A549 (cell line): ENCODE measurements around the gene PRAMEF18.
"Not testable (repeated sequence)": the region's sequence is repeated elsewhere in the genome, so short reads cannot be mapped to it uniquely, and the experiment has no call there.

ENCODE experiments used
- CEBPB ChIP-seq, 2 experiments: fragments of >200 bp in 1 of 2; sonication (Bioruptor Twin) in 1 of 2; formaldehyde crosslinking in 1 of 2; IDR thresholded peaks; 2 replicates each; pipeline ENCODE4 v1.6.1; 2012 to 2016
- POLR2A ChIP-seq: IDR thresholded peaks from 2 replicates; pipeline ENCODE4 v1.6.1; 2012; ENCODE audit warnings: mild to moderate bottlenecking, low read length
- RCOR1 ChIP-seq: fragments of 150-350 bp; IDR thresholded peaks from 2 replicates; pipeline ENCODE4 v1.6.1; 2014; ENCODE audit warnings: antibody characterized with exemption, low read length, low read depth
- TF ChIP-seq, protein P1 (sequence below): fragments of 450-650 bp; IDR thresholded peaks from 2 replicates; pipeline ENCODE4 v1.6.1; 2014; ENCODE audit warnings: antibody characterized with exemption
- TF ChIP-seq, protein P2 (sequence below): fragments of >200 bp; sonication (Bioruptor Twin); formaldehyde crosslinking; IDR thresholded peaks from 3 replicates; pipeline ENCODE4 v1.5.1; 2016

DNA sequence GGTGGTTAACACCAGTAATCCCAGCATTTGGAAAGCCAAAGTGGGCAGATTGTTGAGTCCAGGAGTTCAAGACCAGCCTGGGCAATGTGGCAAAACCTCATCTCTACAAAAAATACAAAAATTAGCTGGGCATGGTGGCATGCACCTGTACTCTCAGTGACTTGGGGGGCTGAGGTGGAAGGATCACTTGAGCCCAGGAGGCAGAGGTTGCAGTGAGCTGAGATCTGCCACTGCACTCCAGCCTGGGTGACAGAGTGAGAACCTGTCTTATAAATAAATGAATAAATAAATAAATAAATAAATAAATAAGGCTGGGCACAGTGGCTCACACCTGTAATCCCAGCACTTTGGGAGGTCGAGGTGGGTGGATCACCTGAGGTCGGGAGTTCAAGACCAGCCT, 6.1 kb upstream of the PRAMEF18 start:
- TF ChIP-seq POLR2A; CEBPB (IDR thresholded peaks at IDR 0.05); RCOR1: not testable (repeated sequence)
- TF ChIP-seq, protein P1, sequence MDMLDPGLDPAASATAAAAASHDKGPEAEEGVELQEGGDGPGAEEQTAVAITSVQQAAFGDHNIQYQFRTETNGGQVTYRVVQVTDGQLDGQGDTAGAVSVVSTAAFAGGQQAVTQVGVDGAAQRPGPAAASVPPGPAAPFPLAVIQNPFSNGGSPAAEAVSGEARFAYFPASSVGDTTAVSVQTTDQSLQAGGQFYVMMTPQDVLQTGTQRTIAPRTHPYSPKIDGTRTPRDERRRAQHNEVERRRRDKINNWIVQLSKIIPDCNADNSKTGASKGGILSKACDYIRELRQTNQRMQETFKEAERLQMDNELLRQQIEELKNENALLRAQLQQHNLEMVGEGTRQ: not testable (repeated sequence)
- TF ChIP-seq, protein P2, sequence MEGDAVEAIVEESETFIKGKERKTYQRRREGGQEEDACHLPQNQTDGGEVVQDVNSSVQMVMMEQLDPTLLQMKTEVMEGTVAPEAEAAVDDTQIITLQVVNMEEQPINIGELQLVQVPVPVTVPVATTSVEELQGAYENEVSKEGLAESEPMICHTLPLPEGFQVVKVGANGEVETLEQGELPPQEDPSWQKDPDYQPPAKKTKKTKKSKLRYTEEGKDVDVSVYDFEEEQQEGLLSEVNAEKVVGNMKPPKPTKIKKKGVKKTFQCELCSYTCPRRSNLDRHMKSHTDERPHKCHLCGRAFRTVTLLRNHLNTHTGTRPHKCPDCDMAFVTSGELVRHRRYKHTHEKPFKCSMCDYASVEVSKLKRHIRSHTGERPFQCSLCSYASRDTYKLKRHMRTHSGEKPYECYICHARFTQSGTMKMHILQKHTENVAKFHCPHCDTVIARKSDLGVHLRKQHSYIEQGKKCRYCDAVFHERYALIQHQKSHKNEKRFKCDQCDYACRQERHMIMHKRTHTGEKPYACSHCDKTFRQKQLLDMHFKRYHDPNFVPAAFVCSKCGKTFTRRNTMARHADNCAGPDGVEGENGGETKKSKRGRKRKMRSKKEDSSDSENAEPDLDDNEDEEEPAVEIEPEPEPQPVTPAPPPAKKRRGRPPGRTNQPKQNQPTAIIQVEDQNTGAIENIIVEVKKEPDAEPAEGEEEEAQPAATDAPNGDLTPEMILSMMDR: not testable (repeated sequence)
